ENCODE measurements around the gene COLEC12. TPM values are rescaled to one million over a fixed set of nuclear protein-coding genes. Genes with fewer than 3 reads are reported as not detected.

Gene COLEC12
- total RNA-seq, 6 experiments from 2014 or later: 0.05 to 0.21 (median 0.15) TPM; not detected in 1

DNA sequence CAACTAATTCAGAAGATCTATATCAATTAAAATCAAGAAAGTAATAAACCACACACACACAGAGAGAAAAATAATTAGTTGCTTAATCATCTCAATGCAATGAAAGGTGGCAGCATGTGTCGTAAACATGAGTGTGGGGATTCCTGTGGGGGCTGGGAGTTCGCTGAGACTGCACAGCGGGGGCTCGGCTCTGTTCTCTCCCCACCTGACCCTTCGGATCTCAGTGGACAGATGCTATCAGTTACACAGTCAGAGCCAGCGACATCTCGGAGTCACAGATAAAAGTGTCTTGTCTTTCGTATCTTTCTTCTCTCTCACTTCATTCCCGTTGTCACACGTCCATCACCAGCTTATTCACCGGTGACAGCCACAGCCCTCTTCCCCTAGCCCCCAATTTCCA lies 37.1 kb downstream of the COLEC12 start:
- TF ChIP-seq CTCF (IDR thresholded peaks at IDR 0.05): no peak
- H3K9me3 Mint-ChIP-seq: no peaks in the 10 kb centered on the region
- no peak overlapping the region for H3K4me3 Mint-ChIP-seq
- H3K4me1 Mint-ChIP-seq (ENCODE audit: low read depth): peaks cover 7% of the 10 kb centered on the region
- no peak for DNase-seq
- peaks cover 40% of the 10 kb centered on the region for H3K27me3 Mint-ChIP-seq (ENCODE audit: insufficient read depth)
- H3K36me3 Mint-ChIP-seq (ENCODE audit: low read depth): no peaks in the 10 kb centered on the region
- H3K27ac Mint-ChIP-seq: no peak overlapping the region

DNA sequence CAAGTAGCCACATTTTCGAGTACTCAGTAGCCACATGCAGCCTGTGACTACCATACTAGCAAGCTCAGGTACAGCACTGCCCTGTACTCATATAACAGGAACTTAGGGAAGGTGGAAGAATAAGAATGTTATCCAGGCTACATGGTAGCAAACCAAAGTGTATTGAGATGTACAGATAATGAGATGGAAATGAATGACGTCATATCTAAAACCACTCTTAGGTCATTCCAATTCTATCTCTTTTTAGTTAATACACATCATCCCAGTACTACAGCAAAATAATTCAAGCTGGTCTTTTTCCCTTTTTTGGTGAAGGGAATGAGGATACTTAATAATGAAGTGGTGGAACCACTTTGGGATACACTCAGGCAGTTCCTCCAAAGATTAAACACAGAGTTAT lies 38.7 kb downstream of the COLEC12 start:
- Mint-ChIP-seq H3K27me3 (ENCODE audit: insufficient read depth) (peaks cover 40% of the 10 kb centered on the region), H3K27ac (no peak overlapping the region), H3K36me3 (ENCODE audit: low read depth) (no peaks in the 10 kb centered on the region)

DNA sequence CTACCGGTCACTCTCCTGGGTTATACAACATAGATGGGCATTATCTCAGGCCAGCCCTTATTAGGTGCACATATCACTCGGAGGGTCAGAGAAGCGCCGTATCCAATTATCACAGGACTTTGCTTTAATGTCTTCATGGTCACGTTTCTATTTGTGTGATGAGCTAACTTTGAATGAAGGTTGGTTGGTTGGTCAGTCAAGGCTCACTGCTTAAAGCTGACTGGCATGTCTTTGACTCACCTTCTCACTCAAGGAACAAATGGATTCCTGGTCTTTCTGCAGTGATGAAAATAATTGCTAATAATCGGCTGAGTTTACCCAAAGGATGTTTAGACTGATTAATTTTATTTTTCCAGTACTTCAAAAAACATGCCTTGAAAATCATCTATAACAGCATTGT lies 39.7 kb downstream of the COLEC12 start:
- Mint-ChIP-seq H3K4me1 (ENCODE audit: low read depth) (peaks cover 17% of the 10 kb centered on the region), H3K36me3 (ENCODE audit: low read depth) (no peaks in the 10 kb centered on the region)

More for the DNA sequence above, 38.7 kb downstream of the COLEC12 start:
- Mint-ChIP-seq H3K4me3 (no peak overlapping the region), H3K4me1 (ENCODE audit: low read depth) (peaks cover 17% of the 10 kb centered on the region), H3K9me3 (no peaks in the 10 kb centered on the region)
- TF ChIP-seq CTCF (IDR thresholded peaks at IDR 0.05): no peak
- no peak for DNase-seq

GRCh38 chr18:459814-460593 lies 40.5 kb downstream of the COLEC12 start:
- TF ChIP-seq CTCF (IDR thresholded peaks at IDR 0.05): no peak
- Mint-ChIP-seq H3K36me3 (ENCODE audit: low read depth) (no peaks in the 10 kb centered on the region), H3K4me1 (ENCODE audit: low read depth) (peaks cover 17% of the 10 kb centered on the region), H3K27me3 (ENCODE audit: insufficient read depth) (peaks cover 46% of the 10 kb centered on the region), H3K4me3 (no peak overlapping the region), H3K9me3 (no peaks in the 10 kb centered on the region), H3K27ac (no peak overlapping the region)
- DNase-seq: no peak

More for the DNA sequence above, 39.7 kb downstream of the COLEC12 start:
- Mint-ChIP-seq H3K27me3 (ENCODE audit: insufficient read depth) (peaks cover 43% of the 10 kb centered on the region), H3K9me3 (no peaks in the 10 kb centered on the region), H3K4me3 (no peak overlapping the region), H3K27ac (no peak overlapping the region)
- DNase-seq: no peak
- TF ChIP-seq CTCF (IDR thresholded peaks at IDR 0.05): no peak

GRCh38 chr18:457521-458412 lies 42.7 kb downstream of the COLEC12 start:
- Mint-ChIP-seq H3K4me1 (ENCODE audit: low read depth) (peaks cover 9% of the 10 kb centered on the region; the same call in 1 of the 2 replicates), H3K36me3 (ENCODE audit: low read depth) (no peaks in the 10 kb centered on the region), H3K27me3 (ENCODE audit: insufficient read depth) (peaks cover 55% of the 10 kb centered on the region), H3K4me3 (no peak overlapping the region; the same call in 1 of the 2 replicates), H3K27ac (no peak overlapping the region), H3K9me3 (no peaks in the 10 kb centered on the region)
- no peak for DNase-seq
- TF ChIP-seq CTCF (IDR thresholded peaks at IDR 0.05): no peak
